ENCODE measurements around the gene KRTAP10-8.
"Not testable (repeated sequence)": the region's sequence is repeated elsewhere in the genome, so short reads cannot be mapped to it uniquely, and the experiment has no call there.

The KRTAP10-8 gene

DNA sequence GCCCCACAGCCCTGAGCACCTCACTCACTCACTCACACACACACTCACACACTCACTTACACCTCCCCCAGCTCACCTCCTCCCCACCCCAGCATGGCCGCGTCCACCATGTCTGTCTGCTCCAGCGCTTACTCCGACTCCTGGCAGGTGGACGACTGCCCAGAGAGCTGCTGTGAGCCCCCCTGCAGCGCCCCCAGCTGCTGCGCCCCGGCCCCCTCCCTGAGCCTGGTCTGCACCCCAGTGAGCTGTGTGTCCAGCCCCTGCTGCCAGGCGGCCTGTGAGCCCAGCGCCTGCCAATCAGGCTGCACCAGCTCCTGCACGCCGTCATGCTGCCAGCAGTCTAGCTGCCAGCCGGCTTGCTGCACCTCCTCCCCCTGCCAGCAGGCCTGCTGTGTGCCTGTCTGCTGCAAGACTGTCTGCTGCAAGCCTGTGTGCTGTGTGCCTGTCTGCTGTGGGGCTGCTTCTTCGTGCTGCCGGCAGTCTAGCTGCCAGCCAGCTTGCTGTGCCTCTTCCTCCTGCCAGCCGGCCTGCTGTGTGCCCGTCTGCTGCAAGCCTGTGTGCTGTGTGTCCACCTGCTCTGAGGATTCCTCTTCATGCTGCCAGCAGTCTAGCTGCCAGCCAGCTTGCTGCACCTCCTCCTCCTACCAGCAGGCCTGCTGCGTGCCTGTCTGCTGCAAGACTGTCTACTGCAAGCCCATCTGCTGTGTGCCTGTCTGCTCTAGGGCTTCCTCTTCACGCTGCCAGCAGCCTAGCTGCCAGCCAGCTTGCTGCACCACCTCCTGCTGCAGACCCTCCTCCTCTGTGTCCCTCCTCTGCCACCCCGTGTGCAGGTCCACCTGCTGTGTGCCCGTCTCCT is 34.7 kb downstream of the KRTAP10-8 start, which contains the start of gene KRTAP10-11:
TSS of gene KRTAP10-11 (plus strand) at position 49 of the 856 bp plus-strand sequence. CDS start at position 94, 45 bp downstream.
- DNase-seq (ENCODE audit: low read depth, low spot score): not testable (repeated sequence)

DNA sequence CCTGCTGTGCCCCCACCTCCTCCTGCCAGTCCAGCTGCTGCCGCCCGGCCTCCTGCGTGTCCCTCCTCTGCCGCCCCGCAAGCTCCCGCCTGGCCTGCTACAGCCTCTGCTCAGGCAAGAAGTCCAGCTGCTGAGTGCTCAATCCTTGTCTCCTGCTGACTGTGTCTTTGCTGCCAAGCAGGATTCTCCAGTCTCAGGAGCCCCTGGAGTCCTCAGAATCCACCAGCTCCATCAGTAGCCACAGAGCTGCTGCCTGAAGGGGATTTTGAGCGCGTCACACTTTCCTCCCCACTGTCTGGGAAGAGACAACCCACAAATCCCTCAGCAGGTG is 35.3 kb downstream of the KRTAP10-8 start:
- no peak for DNase-seq (ENCODE audit: low read depth, low spot score)

DNA sequence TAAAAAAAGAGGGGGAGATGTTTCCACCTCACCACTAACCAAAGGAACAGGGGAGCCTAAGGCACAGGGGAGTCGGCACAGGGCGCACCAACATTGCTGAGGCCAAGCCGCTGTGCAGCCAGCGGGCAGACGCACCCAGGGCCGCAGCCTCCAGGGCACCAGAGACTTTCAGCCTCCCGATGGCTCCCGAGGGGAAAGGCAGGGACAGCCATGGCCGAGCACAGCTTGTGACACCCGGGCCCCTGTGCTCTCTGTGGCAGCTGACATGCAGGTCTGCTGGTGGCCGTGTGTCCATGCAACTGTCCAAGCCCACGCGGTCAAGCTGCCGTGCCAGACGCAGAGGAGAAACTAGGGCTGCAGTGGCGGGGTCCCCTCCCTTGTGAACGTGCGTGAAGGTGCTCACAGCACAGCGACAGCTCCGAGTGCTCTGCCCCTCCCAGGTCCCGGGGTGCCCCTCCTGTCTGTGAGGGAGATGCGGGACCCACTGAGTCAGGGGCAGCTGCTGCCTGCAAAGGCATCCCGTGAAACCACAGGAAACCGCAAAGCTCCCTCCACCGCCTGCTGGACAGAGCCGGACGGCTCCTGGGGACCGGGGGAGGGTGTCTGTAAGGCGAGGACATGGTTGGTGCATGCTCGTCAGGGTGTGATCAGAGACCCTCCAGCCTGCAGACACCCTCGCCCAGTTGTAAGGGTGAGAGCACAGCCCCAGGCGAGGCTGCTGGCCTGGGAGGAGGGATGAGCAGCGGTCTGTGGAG is 36.9 kb downstream of the KRTAP10-8 start:
- DNase-seq (ENCODE audit: low read depth, low spot score): no peak

DNA sequence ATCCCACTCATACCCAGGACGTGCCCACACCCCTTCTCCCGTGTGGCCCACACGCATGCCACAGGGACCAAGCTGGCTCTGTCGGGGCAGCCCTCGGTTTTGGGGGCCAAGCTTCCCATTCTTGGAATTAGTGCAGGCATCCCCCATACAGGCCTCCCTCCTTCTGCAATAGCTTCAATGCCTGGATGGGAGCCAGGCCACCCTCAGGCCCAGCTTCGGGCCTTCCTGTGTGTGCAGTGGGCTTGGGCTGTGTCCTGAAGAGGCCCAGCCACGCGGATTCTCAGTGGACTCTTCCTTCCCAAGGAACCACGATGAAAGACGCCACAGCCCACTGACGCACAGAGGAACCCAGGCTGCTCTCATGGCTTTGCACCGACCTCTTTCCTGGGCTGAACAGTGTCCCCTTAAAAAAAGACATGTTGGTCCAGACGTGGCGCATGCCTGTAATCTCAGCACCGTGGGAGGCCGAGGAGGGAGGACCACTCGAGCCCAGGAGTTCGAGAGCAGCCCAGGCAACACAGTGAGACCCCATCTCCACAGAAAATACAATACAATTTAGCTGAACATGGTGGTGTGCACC is 37.7 kb downstream of the KRTAP10-8 start:
- no peak for DNase-seq (ENCODE audit: low read depth, low spot score)

DNA sequence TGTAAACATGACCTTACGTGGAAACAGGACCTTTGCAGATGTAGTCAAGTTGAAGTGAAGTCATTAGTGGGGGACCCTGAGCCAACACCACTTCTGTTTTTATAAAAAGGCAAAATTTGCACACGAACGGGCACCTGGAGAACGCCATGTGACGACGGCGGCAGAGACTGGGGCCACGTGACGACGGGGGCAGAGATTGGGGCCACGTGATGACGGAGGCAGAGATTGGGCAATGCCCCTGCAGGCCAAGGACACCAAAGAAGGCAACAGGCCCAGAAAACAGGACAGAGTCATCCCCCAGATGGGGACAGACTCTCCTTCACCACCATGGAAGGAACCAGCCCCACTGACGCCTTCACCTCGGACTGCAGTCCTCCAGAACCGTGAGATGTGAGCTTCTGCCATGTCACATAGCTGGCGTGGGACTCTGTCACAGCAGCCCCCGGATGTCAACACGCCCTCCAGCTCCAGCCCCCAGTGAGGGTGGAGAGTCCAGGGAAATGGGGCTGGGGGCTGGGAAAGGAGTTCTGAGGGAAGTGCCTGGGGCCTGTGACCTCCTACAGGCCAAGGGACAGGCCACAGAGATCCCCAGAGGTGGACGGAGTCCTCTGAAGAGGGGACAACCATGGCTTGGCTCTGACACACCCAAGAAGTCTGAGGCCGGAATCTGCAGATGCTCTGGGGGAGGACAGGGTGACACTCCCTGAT is 38.5 kb downstream of the KRTAP10-8 start:
- no peak for DNase-seq (ENCODE audit: low read depth, low spot score)

DNA sequence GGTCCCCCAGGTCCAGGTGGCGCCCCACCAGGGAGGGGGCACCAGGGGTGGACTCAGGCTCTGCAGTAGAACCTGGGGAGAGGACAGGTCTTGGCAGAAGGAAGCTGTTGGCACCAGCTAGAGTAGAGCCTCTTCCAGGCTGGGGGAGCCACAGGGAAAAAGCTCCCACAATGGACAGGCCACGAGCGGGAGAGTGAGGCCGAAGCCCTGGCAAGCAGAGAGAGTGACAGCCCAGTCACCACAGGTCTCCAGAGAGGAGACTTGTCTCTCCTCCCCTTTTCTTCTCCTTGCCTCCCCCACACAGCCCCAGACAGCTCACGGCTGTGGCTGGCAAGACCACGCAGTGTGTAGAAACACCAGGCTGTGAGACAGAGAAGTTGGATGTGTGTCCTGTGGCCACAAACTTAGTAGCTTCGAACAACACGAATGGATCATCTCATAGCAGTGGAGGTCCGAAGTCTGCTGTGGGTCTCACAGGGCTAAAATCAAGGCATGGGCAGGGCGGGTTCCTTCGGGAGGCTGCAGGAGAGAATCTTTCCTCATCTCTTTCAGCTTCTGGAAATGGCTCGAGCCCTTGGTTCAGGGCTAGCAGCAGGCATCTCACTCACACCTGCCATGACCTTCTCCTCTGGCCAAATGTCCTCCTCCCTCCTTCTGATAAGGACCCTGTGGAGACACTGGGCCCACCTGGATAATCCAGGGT is 39.2 kb downstream of the KRTAP10-8 start:
- no peak for DNase-seq (ENCODE audit: low read depth, low spot score)

DNA sequence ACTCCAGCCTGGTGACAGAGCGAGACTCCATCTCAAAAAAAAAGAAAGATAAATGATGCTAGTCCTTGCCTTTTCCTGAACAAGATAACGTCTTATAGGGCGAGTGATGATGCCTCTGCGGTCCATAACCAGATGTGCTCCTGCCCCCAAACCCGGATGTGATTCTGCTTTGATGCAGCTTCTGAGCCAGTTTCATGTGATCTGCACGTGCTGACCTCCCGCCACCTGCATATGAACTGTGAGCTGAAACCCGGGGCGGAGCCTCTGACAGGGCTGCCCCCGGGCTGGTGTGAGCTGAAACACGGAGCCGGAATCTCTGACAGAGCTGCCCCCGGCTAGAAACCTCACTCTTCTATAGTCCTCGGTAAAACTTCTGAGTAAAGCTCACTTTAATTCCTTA is 41.2 kb downstream of the KRTAP10-8 start:
- no peak for DNase-seq (ENCODE audit: low read depth, low spot score)

DNA sequence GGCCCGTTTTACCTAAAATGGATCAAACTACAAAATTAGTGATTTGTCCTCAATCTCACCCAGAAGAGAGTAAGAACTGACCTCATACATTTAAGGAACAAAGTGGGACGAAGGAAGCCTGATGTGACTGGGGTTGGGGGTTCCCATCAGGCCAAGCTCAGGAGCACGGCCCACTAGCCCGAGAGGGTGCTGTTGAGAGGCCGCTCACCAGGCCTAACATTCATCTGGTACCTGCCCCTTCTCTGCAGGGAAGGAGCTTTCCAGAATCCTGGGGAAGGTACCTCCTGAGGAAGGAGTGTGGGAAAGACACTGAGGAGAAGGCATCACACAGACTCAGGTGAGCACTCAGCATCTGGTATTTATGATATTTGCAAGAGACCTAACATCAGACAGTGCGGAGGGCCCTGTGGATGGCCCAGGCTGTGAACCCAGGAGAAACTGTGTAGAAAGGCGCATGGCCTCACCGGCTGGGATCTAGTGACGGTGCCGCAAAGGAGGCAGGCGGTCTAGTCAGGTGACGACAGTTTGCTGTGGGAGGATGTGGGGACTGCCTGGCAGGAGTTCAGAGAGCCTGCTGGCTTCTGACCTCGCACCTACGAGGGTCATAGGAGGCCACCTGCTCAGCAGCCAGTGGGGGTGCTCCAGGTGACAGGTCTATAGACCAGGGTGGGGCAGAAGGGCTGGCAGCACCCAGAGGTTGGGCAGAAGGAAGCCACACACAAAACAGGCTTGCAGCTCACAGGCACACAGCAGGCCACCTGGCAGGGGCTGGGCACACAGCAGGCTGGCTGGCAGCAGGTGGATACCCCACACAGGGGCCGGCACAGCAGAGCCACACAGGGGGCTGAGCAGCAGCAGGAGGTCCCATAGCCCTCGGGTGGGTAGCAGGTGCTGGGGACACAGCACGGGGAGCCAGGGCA is 42.0 kb downstream of the KRTAP10-8 start:
- DNase-seq (ENCODE audit: low read depth, low spot score): no peak

DNA sequence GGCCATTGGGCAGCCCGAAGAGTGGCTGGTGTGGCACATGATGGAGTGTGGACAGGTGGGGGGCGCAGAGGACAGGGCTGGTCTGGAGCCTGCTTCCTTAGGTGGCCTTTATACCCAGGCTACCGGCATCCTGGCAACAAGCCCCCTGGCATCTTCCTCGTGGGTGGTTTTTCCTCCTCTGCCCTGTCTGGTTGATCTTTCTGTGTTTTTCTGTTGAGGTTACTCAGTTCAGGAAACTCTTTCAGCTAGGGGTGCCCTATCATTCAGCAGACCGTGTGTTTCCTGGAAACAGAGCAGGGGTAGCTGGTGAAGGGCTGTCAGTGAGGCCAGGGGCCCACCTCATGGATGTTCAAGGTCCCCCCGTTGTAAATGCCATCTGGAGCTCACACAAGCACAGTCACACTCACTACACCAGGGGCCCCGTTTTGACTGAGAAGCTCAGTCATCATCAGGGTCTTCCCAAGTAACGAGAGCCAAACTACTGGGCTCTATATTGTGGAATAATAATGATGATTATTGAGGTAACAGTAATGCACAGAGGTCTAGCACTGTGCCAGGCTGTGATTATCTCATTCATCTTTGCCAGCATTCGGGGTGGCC is 42.8 kb downstream of the KRTAP10-8 start, which contains the start of gene KRTAP12-4:
TSS of gene KRTAP12-4 (minus strand) at position 84 of the 600 bp plus-strand sequence. CDS start at position 39, 45 bp downstream.
- no peak for DNase-seq (ENCODE audit: low read depth, low spot score)

DNA sequence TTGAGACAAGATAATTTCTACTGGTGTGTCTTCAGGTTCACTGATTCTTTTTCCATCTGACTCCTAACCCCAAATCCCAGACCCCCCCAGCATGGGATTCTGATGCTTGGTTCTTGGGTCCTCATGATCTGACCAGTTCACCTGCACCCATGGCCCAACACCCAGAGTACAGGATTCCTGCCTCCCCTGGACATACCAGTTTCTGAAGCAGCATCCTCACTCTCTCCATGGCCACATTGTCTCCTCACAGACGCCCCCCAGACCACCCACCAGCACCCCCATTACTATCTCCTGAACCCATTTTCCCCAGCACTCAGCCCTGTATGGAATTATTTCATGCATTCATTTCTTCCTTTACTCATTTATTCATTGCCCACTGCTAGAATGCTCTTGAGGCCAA is 45.0 kb downstream of the KRTAP10-8 start:
- DNase-seq (ENCODE audit: low read depth, low spot score): no peak

DNA sequence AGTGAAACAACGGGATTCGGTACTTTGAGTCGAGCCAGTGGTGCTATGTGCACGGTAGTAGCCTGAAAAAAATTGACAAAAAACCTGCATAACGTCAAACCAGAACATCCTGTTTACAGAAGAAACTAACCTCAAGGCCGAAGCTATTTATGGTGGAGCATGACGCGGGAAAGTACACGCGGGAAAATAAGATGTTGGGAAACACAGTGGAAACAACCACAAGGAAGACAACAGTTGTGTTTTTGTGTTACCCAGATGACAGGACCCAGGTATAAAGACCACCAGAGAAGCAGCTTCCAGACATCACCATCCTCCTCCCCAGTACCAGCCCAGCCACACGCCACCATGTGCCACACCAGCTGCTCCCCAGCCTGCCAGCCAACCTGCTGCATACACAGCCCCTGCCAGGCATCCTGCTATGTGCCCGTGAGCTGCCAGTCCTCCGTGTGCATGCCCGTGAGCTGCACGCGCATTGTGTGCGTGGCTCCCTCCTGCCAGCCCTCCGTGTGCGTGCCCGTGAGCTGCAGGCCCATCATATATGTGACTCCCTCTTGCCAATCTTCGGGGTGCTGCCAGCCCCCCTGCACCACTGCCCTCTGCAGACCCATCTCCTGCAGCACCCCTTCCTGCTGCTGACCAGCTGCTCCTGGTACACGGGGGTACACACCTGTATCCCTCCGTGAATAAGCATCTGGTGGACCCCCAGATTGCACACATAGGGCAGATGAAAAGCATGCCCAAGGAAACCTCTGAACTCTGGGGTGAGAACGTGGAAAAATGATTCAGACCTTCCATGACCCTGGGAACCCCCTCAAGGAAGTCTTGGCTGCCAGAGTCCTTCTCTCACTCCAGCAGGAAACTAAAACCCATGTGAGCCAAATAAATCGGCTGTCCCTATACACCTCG is 46.0 kb downstream of the KRTAP10-8 start, which contains the start of gene KRTAP12-3:
TSS of gene KRTAP12-3 (plus strand) at position 298 of the 906 bp plus-strand sequence. CDS start at position 346, 48 bp downstream.
- no peak for DNase-seq (ENCODE audit: low read depth, low spot score)

DNA sequence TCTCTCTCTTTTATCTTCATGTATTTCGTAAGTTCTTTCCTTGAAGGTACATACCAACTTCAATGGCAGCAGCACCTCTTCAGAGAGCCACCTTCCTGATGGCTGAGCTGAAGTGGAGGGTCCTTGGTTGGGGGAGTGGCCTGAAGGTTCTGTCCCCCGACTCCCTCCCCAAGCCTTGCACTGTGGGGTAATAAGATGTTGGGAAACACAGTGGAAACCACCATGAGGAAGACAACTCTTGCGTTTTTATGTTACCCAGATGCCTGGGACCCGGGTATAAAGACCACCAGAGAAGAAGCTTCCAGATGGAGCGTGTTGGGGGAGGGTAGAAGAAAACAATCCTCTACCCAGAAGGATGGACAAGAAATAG is 46.6 kb downstream of the KRTAP10-8 start:
- DNase-seq (ENCODE audit: low read depth, low spot score): no peak

DNA sequence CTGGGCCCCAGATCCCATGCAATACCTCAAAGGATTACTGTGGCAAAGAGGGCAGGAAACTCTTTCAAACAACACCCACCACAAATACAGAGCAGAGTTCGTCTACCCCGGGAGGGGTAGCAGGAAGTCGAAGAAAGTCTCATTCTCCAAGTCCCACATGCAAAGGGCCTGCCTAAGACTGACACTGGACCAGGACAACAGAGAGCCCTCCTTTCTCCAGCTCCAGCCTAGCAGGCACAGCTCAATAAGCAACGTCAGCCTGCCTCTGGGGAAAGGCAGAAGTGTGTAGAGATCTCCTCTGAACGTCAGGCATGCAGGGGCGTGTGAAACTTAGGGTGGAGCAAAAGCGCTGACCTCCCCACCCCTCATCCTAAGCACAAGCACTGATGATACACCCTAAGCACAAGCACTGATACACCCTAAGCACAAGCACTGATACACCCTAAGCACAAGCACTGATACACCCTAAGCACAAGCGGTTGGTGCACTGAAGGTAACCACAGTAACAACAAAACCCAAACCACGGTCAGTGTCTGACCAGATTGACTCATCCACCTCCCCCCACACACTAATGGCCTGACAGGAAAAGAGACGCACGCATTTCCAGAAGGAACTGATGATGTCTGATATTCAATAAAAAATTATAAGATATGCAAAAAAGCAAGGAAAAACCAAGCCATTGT is 47.2 kb downstream of the KRTAP10-8 start:
- DNase-seq (ENCODE audit: low read depth, low spot score): no peak

DNA sequence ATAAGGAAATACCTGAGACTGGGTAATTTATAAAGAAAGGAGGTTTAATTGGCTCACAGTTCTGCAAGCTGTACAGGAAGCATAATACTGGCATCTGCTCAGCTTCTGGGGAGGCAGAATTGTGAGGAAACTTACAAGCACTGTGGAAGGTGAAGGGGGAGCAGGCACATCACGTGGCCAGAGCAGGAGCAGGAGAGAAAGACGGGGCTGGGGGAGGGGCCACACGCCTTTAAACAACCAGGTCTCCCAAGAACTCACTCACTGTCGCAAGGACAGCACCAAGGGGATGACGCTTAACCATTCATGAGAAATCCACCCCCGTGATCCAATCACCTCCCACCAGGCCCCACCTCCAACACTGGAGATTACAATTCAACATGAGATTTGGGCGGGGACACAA is 49.7 kb downstream of the KRTAP10-8 start:
- not testable (repeated sequence) for DNase-seq (ENCODE audit: low read depth, low spot score)
